SK-N-SH (cell line): ENCODE results near the gene MAPK1.

Source experiments
- CTCF ChIP-seq: fragments of 200-600 bp; sonication (generic); IDR thresholded peaks from 2 replicates; pipeline ENCODE4 v1.6.1; 2017; ENCODE audit warnings: antibody characterized with exemption, mild to moderate bottlenecking, moderate library complexity
- EP300 ChIP-seq, 2 experiments: IDR thresholded peaks; 2 replicates each; pipeline versions ENCODE4 v1.4.0 to v1.6.1; 2012; ENCODE audit warnings: borderline replicate concordance in 1 of 2, low read depth in 1 of 2, low read length in 1 of 2
- EZH2phosphoT487 ChIP-seq: fragments of 200-600 bp; sonication (generic); IDR thresholded peaks from 2 replicates; pipeline ENCODE4 v1.6.1; 2017; ENCODE audit warnings: low read depth, mixed run types, mild to moderate bottlenecking, antibody characterized with exemption, moderate library complexity, borderline replicate concordance
- MAX ChIP-seq: IDR thresholded peaks from 2 replicates; pipeline ENCODE4 v1.4.0; 2012; ENCODE audit warnings: low read depth
- RAD21 ChIP-seq: IDR thresholded peaks from 2 replicates; pipeline ENCODE4 v1.6.1; 2012; ENCODE audit warnings: mild to moderate bottlenecking, low read length
- RCOR1 ChIP-seq: fragments of 150-350 bp; IDR thresholded peaks from 2 replicates; pipeline ENCODE4 v1.6.1; 2017; ENCODE audit warnings: antibody characterized with exemption, low read length
- RFX5 ChIP-seq: IDR thresholded peaks from 2 replicates; pipeline ENCODE4 v1.6.1; 2012; ENCODE audit warnings: mild to moderate bottlenecking, improper control_type of control experiment, low read length
- SMC3 ChIP-seq: IDR thresholded peaks from 2 replicates; pipeline ENCODE4 v1.6.1; 2012; ENCODE audit warnings: low read depth, low read length, improper control_type of control experiment
- TEAD4 ChIP-seq: IDR thresholded peaks from 2 replicates; pipeline ENCODE4 v1.4.0; 2012; ENCODE audit warnings: mild to moderate bottlenecking, borderline replicate concordance; ENCODE audit not compliant: insufficient read depth

GRCh38 chr22:21727768-21728167, 139.7 kb downstream of the MAPK1 start:
- TF ChIP-seq EZH2phosphoT487 (no peak), CTCF (no peak), RAD21 (no peak), MAX (no peak), EP300 (IDR thresholded peaks at IDR 0.05; ENCODE audit: borderline replicate concordance in 1 of 2, low read depth in 1 of 2, low read length in 1 of 2) (no peak), RCOR1 (no peak), TEAD4 (no peak), RFX5 (no peak), SMC3 (no peak)
